ENCODE measurements around the gene PLEKHN1.

GRCh38 chr1:995665-996633, 29.7 kb downstream of the PLEKHN1 start:
- TF ChIP-seq CTCF (IDR thresholded peaks at IDR 0.05; ENCODE audit: borderline replicate concordance, extremely low read depth, low read length, poor library complexity, severe bottlenecking) (no peak), EZH2 (IDR thresholded peaks at IDR 0.05; ENCODE audit: borderline replicate concordance, low read depth, low read length, severe bottlenecking) (no peak)
